Measurements from ENCODE around the gene POLR3A. TPM values are rescaled to one million over a fixed set of nuclear protein-coding genes. Genes with fewer than 3 reads are reported as not detected.

The POLR3A gene
- total and polyA plus RNA-seq, 2 donors = 5.6 to 9.4 TPM

- H3K36me3 ChIP-seq (ENCODE audit: control insufficient read depth in 2 of 2, insufficient read depth in 2 of 2, low read length in 1 of 2) = peaks cover 83 to 93% of the 10 kb centered on the region in 2 donors
- H3K4me3 ChIP-seq (ENCODE audit: low read length in 2 of 2) = no peak overlapping the region
- no peaks in the 10 kb centered on the region for H3K9me3 ChIP-seq (ENCODE audit: control insufficient read depth in 2 of 2, insufficient read depth in 1 of 2, low read length in 1 of 2)
- no peaks in the 10 kb centered on the region for H3K27me3 ChIP-seq (ENCODE audit: control insufficient read depth in 2 of 2, insufficient read depth in 1 of 2, low read length in 1 of 2)
- no peak for DNase-seq (ENCODE audit: low read depth in 6 of 9, low spot score in 9 of 9)
- no peak overlapping the region for H3K27ac ChIP-seq (ENCODE audit: low read depth in 1 of 2, low read length in 1 of 2)
- 99% methylated on average over 13 of the region's 13 CpGs for WGBS
- no peaks in the 10 kb centered on the region for H3K4me1 ChIP-seq (ENCODE audit: control insufficient read depth in 2 of 2, insufficient read depth in 2 of 2, low read length in 2 of 2)
Measured at GRCh38 chr10:77981281-77981680, 48.0 kb downstream of the POLR3A start.

- Histone ChIP-seq H3K27ac (ENCODE audit: low read depth in 1 of 2, low read length in 1 of 2) (no peak overlapping the region), H3K36me3 (ENCODE audit: control insufficient read depth in 2 of 2, insufficient read depth in 2 of 2, low read length in 1 of 2) (peaks cover 75 to 80% of the 10 kb centered on the region in 2 donors), H3K9me3 (ENCODE audit: control insufficient read depth in 2 of 2, insufficient read depth in 1 of 2, low read length in 1 of 2) (no peaks in the 10 kb centered on the region), H3K4me3 (ENCODE audit: low read length in 2 of 2) (no peak overlapping the region), H3K27me3 (ENCODE audit: control insufficient read depth in 2 of 2, insufficient read depth in 1 of 2, low read length in 1 of 2) (no peaks in the 10 kb centered on the region), H3K4me1 (ENCODE audit: control insufficient read depth in 2 of 2, insufficient read depth in 2 of 2, low read length in 2 of 2) (no peaks in the 10 kb centered on the region)
- WGBS = 98% methylated on average over 10 of the region's 10 CpGs
- DNase-seq (ENCODE audit: low read depth in 6 of 9, low spot score in 9 of 9) = no peak
Measured at GRCh38 chr10:77979221-77979620, 50.1 kb downstream of the POLR3A start.

GRCh38 chr10:77978360-77978759, 51.0 kb downstream of the POLR3A start:
- whole genome bisulfite sequencing = over 99% methylated on average over 6 of the region's 6 CpGs
- no peak for DNase-seq (ENCODE audit: low read depth in 6 of 9, low spot score in 9 of 9)
- Histone ChIP-seq H3K9me3 (ENCODE audit: control insufficient read depth in 2 of 2, insufficient read depth in 1 of 2, low read length in 1 of 2) (no peaks in the 10 kb centered on the region), H3K27me3 (ENCODE audit: control insufficient read depth in 2 of 2, insufficient read depth in 1 of 2, low read length in 1 of 2) (no peaks in the 10 kb centered on the region), H3K4me1 (ENCODE audit: control insufficient read depth in 2 of 2, insufficient read depth in 2 of 2, low read length in 2 of 2) (no peaks in the 10 kb centered on the region), H3K4me3 (ENCODE audit: low read length in 2 of 2) (no peak overlapping the region), H3K27ac (ENCODE audit: low read depth in 1 of 2, low read length in 1 of 2) (no peak overlapping the region), H3K36me3 (ENCODE audit: control insufficient read depth in 2 of 2, insufficient read depth in 2 of 2, low read length in 1 of 2) (peaks cover 66 to 71% of the 10 kb centered on the region in 2 donors)

GRCh38 chr10:77977934-77978333, 51.4 kb downstream of the POLR3A start:
- no peaks in the 10 kb centered on the region for H3K27me3 ChIP-seq (ENCODE audit: control insufficient read depth in 2 of 2, insufficient read depth in 1 of 2, low read length in 1 of 2)
- peaks cover 62 to 67% of the 10 kb centered on the region in 2 donors for H3K36me3 ChIP-seq (ENCODE audit: control insufficient read depth in 2 of 2, insufficient read depth in 2 of 2, low read length in 1 of 2)
- no peak overlapping the region for H3K4me3 ChIP-seq (ENCODE audit: low read length in 2 of 2)
- no peak overlapping the region for H3K27ac ChIP-seq (ENCODE audit: low read depth in 1 of 2, low read length in 1 of 2)
- DNase-seq (ENCODE audit: low read depth in 6 of 9, low spot score in 9 of 9) = no peak
- H3K4me1 ChIP-seq (ENCODE audit: control insufficient read depth in 2 of 2, insufficient read depth in 2 of 2, low read length in 2 of 2) = no peaks in the 10 kb centered on the region
- 98% methylated on average over 3 of the region's 3 CpGs for WGBS
- no peaks in the 10 kb centered on the region for H3K9me3 ChIP-seq (ENCODE audit: control insufficient read depth in 2 of 2, insufficient read depth in 1 of 2, low read length in 1 of 2)

GRCh38 chr10:77977016-77977415, 52.3 kb downstream of the POLR3A start:
- no peak for DNase-seq (ENCODE audit: low read depth in 6 of 9, low spot score in 9 of 9)
- Histone ChIP-seq H3K27ac (ENCODE audit: low read depth in 1 of 2, low read length in 1 of 2) (no peak overlapping the region), H3K4me3 (ENCODE audit: low read length in 2 of 2) (no peak overlapping the region), H3K27me3 (ENCODE audit: control insufficient read depth in 2 of 2, insufficient read depth in 1 of 2, low read length in 1 of 2) (no peaks in the 10 kb centered on the region), H3K4me1 (ENCODE audit: control insufficient read depth in 2 of 2, insufficient read depth in 2 of 2, low read length in 2 of 2) (no peaks in the 10 kb centered on the region), H3K36me3 (ENCODE audit: control insufficient read depth in 2 of 2, insufficient read depth in 2 of 2, low read length in 1 of 2) (peaks cover 53 to 59% of the 10 kb centered on the region in 2 donors), H3K9me3 (ENCODE audit: control insufficient read depth in 2 of 2, insufficient read depth in 1 of 2, low read length in 1 of 2) (no peaks in the 10 kb centered on the region)
- WGBS = 94% methylated on average over 7 of the region's 7 CpGs

GRCh38 chr10:77975086-77975666, 54.1 kb downstream of the POLR3A start:
- H3K4me3 ChIP-seq (ENCODE audit: low read length in 2 of 2) = no peak overlapping the region
- H3K4me1 ChIP-seq (ENCODE audit: control insufficient read depth in 2 of 2, insufficient read depth in 2 of 2, low read length in 2 of 2) = no peaks in the 10 kb centered on the region
- peaks cover 40 to 43% of the 10 kb centered on the region in 2 donors for H3K36me3 ChIP-seq (ENCODE audit: control insufficient read depth in 2 of 2, insufficient read depth in 2 of 2, low read length in 1 of 2)
- DNase-seq (ENCODE audit: low read depth in 6 of 9, low spot score in 9 of 9) = no peak
- whole genome bisulfite sequencing = 98% methylated on average over 9 of the region's 9 CpGs
- H3K27me3 ChIP-seq (ENCODE audit: control insufficient read depth in 2 of 2, insufficient read depth in 1 of 2, low read length in 1 of 2) = no peaks in the 10 kb centered on the region
- no peaks in the 10 kb centered on the region for H3K9me3 ChIP-seq (ENCODE audit: control insufficient read depth in 2 of 2, insufficient read depth in 1 of 2, low read length in 1 of 2)
- H3K27ac ChIP-seq (ENCODE audit: low read depth in 1 of 2, low read length in 1 of 2) = no peak overlapping the region

- Histone ChIP-seq H3K9me3 (ENCODE audit: control insufficient read depth in 2 of 2, insufficient read depth in 1 of 2, low read length in 1 of 2) (no peaks in the 10 kb centered on the region), H3K36me3 (ENCODE audit: control insufficient read depth in 2 of 2, insufficient read depth in 2 of 2, low read length in 1 of 2) (peaks cover 34 to 37% of the 10 kb centered on the region in 2 donors), H3K27me3 (ENCODE audit: control insufficient read depth in 2 of 2, insufficient read depth in 1 of 2, low read length in 1 of 2) (no peaks in the 10 kb centered on the region), H3K27ac (ENCODE audit: low read depth in 1 of 2, low read length in 1 of 2) (no peak overlapping the region), H3K4me1 (ENCODE audit: control insufficient read depth in 2 of 2, insufficient read depth in 2 of 2, low read length in 2 of 2) (no peaks in the 10 kb centered on the region), H3K4me3 (ENCODE audit: low read length in 2 of 2) (no peak overlapping the region)
- no peak for DNase-seq (ENCODE audit: low read depth in 6 of 9, low spot score in 9 of 9)
- 91% methylated on average over 8 of the region's 8 CpGs for WGBS
Measured at GRCh38 chr10:77974396-77975074, 54.8 kb downstream of the POLR3A start.

GRCh38 chr10:77973276-77973675, 56.0 kb downstream of the POLR3A start:
- Histone ChIP-seq H3K4me1 (ENCODE audit: control insufficient read depth in 2 of 2, insufficient read depth in 2 of 2, low read length in 2 of 2) (no peaks in the 10 kb centered on the region), H3K27ac (ENCODE audit: low read depth in 1 of 2, low read length in 1 of 2) (no peak overlapping the region), H3K36me3 (ENCODE audit: control insufficient read depth in 2 of 2, insufficient read depth in 2 of 2, low read length in 1 of 2) (peaks cover 23 to 25% of the 10 kb centered on the region in 2 donors), H3K9me3 (ENCODE audit: control insufficient read depth in 2 of 2, insufficient read depth in 1 of 2, low read length in 1 of 2) (no peaks in the 10 kb centered on the region), H3K27me3 (ENCODE audit: control insufficient read depth in 2 of 2, insufficient read depth in 1 of 2, low read length in 1 of 2) (no peaks in the 10 kb centered on the region), H3K4me3 (ENCODE audit: low read length in 2 of 2) (no peak overlapping the region)
- DNase-seq (ENCODE audit: low read depth in 6 of 9, low spot score in 9 of 9) = no peak
- 97% methylated on average over 5 of the region's 5 CpGs for WGBS

- H3K27me3 ChIP-seq (ENCODE audit: control insufficient read depth in 2 of 2, insufficient read depth in 1 of 2, low read length in 1 of 2) = no peaks in the 10 kb centered on the region
- H3K9me3 ChIP-seq (ENCODE audit: control insufficient read depth in 2 of 2, insufficient read depth in 1 of 2, low read length in 1 of 2) = no peaks in the 10 kb centered on the region
- DNase-seq (ENCODE audit: low read depth in 6 of 9, low spot score in 9 of 9) = no peak
- no peaks in the 10 kb centered on the region for H3K4me1 ChIP-seq (ENCODE audit: control insufficient read depth in 2 of 2, insufficient read depth in 2 of 2, low read length in 2 of 2)
- no peak overlapping the region for H3K4me3 ChIP-seq (ENCODE audit: low read length in 2 of 2)
- WGBS = 94% methylated on average over 5 of the region's 5 CpGs
- peaks cover 13 to 14% of the 10 kb centered on the region in 2 donors for H3K36me3 ChIP-seq (ENCODE audit: control insufficient read depth in 2 of 2, insufficient read depth in 2 of 2, low read length in 1 of 2)
- no peak overlapping the region for H3K27ac ChIP-seq (ENCODE audit: low read depth in 1 of 2, low read length in 1 of 2)
Measured at GRCh38 chr10:77972148-77972547, 57.2 kb downstream of the POLR3A start.

Measured in thymus (tissue), 11 donors.